NCI-H2107 treated with DMSO at 0.1 percent for 48 hours (cell line): ENCODE data around the gene RDH12.
"Not testable (repeated sequence)": the region's sequence is repeated elsewhere in the genome, so short reads cannot be mapped to it uniquely, and the experiment has no call there.

Experiments
- DNase-seq: peaks from one replicate; lab custom pipeline; 2025; ENCODE audit not compliant: unreplicated experiment; lab: John Stamatoyannopoulos, UW

The RDH12 gene

GRCh38 chr14:67701492-67701891 lies at the start of gene RDH12:
RDH12 (plus strand) TSS chr14:67701886; CDS start chr14:67722643, 20,757 bp downstream.
- not testable (repeated sequence) for DNase-seq

GRCh38 chr14:67652189-67652588 lies 49.5 kb upstream of the RDH12 start:
- DNase-seq = no peak

- no peak for DNase-seq
Observed at GRCh38 chr14:67653651-67654280, 47.9 kb upstream of the RDH12 start.

GRCh38 chr14:67663633-67664032 lies 38.1 kb upstream of the RDH12 start:
- DNase-seq = no peak

GRCh38 chr14:67665868-67666267 lies 35.8 kb upstream of the RDH12 start:
- no peak for DNase-seq

- peak; percentile 65 for DNase-seq
Observed at GRCh38 chr14:67666750-67667449, 34.8 kb upstream of the RDH12 start.

GRCh38 chr14:67668559-67668958 lies 33.1 kb upstream of the RDH12 start:
- DNase-seq = no peak

GRCh38 chr14:67673451-67673850 lies 28.2 kb upstream of the RDH12 start:
- DNase-seq = no peak

GRCh38 chr14:67674139-67674479 lies 27.6 kb upstream of the RDH12 start:
- peak; percentile 52 for DNase-seq

GRCh38 chr14:67674480-67675218 lies 27.0 kb upstream of the RDH12 start, which contains the start of gene VTI1B:
VTI1B (minus strand) TSS chr14:67674632; CDS start chr14:67674489, 143 bp downstream.
- peak; percentile 57 for DNase-seq

- no peak for DNase-seq
Observed at GRCh38 chr14:67675219-67675582, 26.5 kb upstream of the RDH12 start.

- DNase-seq = no peak
Observed at GRCh38 chr14:67679006-67679405, 22.7 kb upstream of the RDH12 start.

GRCh38 chr14:67680121-67680602 lies 21.5 kb upstream of the RDH12 start:
- DNase-seq = no peak

- DNase-seq = no peak
Observed at GRCh38 chr14:67680941-67681340, 20.7 kb upstream of the RDH12 start.

- DNase-seq = no peak
Observed at GRCh38 chr14:67683842-67684241, 17.8 kb upstream of the RDH12 start.

- no peak for DNase-seq
Observed at GRCh38 chr14:67690011-67690410, 11.7 kb upstream of the RDH12 start.

GRCh38 chr14:67694791-67695393 lies 6.8 kb upstream of the RDH12 start:
- DNase-seq = peak; percentile 94

GRCh38 chr14:67695394-67695949 lies 6.2 kb upstream of the RDH12 start, which contains the start of gene RDH11:
RDH11 (minus strand) TSS chr14:67695764; CDS start chr14:67695703, 61 bp downstream.
- peak; percentile 97 for DNase-seq

GRCh38 chr14:67697006-67697405 lies 4.7 kb upstream of the RDH12 start:
- no peak for DNase-seq

- DNase-seq = no peak
Observed at GRCh38 chr14:67698179-67698578, 3.5 kb upstream of the RDH12 start.

- DNase-seq = no peak
Observed at GRCh38 chr14:67703997-67704396, 2.3 kb downstream of the RDH12 start.
